H54 (cell line): Measurements from ENCODE around the gene ZNF138.
"Not testable (repeated sequence)": the region's sequence is repeated elsewhere in the genome, so short reads cannot be mapped to it uniquely, and the experiment has no call there.

Experiments
- DNase-seq: peaks from one replicate; pipeline ENCODE4 v3.0.0; 2011; ENCODE audit warnings: low spot score, mixed read lengths; ENCODE audit not compliant: insufficient read length
- FAIRE-seq: peaks from 3 replicates; lab custom pipeline; 2011; peaks lifted over from hg19 to GRCh38; lab: Jason Lieb, UNC
- POLR2A ChIP-seq: IDR thresholded peaks from 2 replicates; pipeline ENCODE4 v1.6.1; 2011; ENCODE audit warnings: low read depth, mild to moderate bottlenecking, low read length

ZNF138 gene

DNA sequence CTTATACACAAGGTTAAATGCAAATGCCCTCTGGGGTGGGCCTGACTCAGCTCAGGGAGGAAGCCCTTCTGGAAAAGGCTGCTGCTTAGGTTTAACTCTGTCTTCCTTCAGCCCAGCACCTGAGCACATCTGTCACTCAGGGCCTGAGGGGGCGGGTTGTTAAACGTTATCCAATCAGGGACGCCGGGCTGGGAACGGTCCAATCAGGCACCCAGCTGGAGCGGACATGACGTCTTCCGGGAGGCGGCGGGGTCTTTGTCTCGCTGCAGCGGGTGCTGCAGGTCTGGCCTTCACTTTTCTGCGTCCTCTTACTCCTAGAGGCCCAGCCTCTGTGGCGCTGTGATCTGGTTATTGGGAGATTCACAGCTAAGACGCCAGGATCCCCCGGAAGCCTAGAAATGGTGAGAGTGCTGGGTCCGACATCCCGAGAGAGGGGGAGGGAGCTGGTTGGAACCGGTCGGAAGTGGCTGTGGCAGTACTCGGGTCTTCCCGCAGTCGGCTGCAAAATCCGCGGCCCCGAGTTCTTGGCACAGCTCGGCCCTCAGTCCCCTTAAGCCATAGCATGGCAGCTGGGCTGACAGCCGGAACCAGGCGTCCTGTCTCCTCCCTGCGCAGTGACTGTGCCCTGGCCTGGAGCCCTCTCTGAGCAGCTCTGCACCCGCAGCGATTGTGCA, at the start of gene ZNF138:
ZNF138 (plus strand) TSS at position 258 of the 674 bp plus-strand sequence; CDS start at position 399, 141 bp downstream.
- FAIRE-seq = peak; percentile 99
- peak; percentile 95 for DNase-seq
- TF ChIP-seq POLR2A = peak; percentile 71

DNA sequence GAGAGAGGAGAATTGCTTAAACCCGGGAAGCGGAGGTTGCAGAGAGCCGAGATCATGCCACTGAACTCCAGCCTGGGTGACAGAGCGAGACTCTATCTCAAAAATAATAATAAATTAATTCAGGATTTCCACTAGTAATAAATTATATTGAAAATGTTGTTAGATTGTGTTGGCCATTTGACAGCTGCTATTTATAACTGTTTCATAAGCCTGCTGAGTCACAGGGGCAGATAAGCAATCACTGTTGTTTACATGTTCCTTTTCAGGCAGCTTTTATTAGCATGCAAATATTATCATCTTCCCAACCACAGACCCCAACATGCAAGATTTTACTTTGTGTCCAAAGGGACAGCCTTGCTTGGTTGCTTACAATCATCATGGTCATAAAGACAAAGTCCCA, 49.5 kb upstream of the ZNF138 start:
- DNase-seq (no peak), FAIRE-seq (no peak)
- no peak for TF ChIP-seq POLR2A

DNA sequence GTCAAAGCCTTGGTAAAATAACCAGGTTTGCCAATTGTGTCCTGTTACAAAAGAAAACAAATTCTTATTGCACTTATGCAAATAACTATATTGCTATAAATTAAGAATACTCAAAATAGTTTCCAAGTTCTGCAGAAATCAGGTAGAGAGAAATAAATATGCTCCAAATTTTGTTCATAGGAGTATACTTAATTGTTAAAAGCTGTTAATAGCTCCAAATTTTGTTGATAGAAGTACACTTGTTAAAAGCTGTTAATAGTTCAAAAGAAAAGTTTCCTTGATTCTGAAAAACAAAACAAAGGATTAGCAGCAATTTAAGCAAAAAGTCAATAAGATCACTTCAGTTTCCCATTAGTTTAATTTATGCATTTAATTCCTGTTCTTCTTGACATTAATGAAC, 46.4 kb upstream of the ZNF138 start:
- TF ChIP-seq POLR2A = no peak
- DNase-seq = no peak
- no peak for FAIRE-seq

DNA sequence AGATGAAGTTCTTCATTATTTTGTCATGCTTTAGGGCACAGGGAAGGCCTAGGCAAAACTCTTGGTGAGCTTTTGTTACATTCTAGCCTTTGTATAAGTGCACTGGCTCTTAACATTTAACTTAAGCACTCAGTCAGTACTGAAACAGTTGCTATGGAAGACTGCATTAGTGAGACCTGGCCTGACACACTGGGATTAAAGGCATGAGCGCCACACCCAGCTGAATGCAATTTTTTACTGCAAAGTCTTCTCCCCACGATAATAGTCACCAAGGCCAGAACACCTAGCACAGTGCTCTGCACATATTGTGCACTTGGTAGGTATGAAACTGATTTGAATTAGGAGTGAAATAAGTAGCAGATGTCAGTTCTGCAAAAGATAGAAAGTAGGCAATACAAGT, 41.2 kb upstream of the ZNF138 start:
- TF ChIP-seq POLR2A = no peak
- FAIRE-seq = no peak
- DNase-seq = no peak

DNA sequence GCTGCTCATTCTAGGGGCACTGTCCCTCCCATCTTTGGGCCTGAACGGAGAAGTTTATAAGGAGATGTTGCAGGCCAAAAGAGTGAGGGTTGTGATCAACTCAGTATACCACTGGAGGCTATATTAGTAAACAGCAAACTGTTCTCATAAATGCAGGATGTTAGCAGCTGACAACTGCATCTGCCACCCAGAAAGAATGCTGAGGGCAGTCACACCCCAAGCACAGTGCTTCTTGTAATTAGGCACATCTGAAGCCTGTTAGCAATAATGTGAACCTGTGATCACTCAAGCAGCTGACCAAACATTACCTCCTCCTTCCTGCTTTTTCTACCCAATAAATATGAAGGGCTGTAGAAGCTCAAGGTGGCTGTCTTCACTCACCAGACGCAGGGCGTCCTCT, 38.4 kb upstream of the ZNF138 start:
- FAIRE-seq (no peak), DNase-seq (no peak)
- no peak for TF ChIP-seq POLR2A

DNA sequence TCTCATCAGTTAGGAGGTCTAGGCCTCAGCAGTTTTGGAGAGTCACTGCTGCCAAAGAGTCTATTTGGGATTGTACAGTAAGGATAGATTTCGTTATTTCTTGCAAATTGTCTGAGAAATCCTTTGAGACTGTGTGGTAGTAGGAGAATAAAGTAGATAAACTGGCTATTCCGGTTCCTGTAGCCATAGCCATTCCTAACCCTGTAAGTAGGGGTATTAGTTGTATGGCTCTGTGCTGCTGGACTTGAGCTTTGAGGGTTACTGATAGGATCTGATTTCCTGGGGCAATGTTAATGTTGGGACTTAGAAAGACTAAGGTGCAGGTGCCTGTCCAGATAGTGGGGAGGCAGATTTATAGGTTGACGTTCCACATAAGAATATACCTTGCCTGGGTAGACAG, 36.1 kb upstream of the ZNF138 start:
- FAIRE-seq (no peak), DNase-seq (no peak)
- TF ChIP-seq POLR2A = no peak

DNA sequence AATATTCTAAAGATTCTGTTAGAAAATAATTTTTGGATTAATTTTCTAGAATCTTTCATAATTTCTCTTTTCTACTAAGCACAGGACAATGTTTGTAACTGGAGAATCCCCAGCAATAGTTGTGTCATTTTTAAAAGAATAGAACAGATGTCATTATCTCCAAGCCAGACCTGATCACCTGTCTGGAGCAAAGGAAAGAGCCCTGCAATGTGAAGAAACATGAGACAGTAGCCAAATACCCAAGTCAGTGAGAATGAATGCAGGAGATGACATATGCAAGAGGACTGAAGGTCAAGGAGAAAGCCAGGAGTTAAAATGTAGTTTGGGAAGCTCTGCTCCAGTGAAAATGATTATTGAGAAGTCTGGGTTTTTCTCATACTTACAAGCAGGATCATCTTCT, 25.4 kb upstream of the ZNF138 start:
- FAIRE-seq (no peak), DNase-seq (no peak)
- TF ChIP-seq POLR2A = no peak

DNA sequence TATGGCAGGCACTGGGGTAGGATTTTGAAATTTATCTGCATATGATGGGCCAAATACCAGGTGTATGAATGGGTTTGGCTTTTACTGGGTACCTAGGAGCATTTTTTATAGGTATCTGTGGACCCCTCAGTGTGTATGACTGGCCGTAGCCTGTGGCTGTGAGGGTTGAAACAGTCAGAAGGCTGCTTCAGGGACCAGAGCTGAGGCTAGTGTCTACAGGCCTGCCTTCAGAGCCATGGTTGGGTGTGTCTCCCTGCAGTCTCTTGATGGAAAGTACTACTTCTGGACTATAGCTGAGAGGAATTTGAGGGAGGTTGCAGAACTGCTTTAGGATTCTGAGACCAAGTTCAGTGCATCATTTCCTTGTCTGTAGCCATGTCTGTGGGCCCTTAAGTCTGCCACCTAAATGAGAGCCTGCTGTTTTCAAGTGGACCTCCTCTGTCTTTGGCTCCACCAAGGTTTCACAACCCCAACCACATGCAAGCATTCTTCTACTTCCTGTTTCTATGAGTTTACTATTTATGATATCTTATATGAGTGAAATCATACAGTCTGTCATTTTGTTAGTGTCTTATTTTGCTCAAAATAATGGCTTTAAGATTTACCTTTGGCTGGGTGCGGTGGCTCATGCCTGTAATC, 19.9 kb upstream of the ZNF138 start:
- DNase-seq = no peak
- no peak for TF ChIP-seq POLR2A
- FAIRE-seq = no peak

DNA sequence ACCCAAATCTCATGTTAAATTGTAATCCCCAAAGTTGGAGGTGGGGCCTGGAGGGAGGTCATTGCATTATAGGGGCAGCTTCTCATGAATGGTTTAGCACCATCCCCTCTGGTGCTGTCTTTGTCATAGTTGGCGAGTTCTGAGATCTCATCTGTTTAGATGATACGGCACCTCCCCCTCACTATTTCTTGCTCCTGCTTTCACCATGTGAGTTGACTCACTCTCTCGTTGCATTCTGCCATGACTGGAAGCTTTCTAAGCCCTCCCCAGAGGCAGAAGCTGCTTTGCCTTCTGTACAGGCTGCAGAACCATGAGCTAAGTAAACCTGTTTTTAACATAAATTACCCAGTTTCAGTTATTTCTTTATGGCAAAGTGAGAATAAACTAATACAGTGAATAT, 18.9 kb upstream of the ZNF138 start:
- FAIRE-seq (no peak), DNase-seq (peak; percentile 6)
- no peak for TF ChIP-seq POLR2A

DNA sequence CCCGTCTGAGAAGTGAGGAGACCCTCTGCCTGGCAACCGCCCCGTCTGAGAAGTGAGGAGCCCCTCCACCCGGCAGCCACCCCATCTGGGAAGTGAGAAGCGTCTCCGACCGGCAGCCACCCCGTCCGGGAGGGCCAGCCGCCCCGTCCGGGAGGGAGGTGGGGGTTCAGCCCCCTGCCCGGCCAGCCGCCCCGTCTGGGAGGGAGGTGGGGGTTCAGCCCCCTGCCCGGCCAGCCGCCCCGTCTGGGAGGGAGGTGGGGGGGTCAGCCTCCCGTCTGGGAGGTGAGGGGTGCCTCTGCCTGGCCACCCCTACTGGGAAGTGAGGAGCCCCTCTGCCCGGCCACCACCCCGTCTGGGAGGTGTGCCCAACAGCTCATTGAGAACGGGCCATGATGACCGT, 9.4 kb upstream of the ZNF138 start:
- FAIRE-seq, DNase-seq: not testable (repeated sequence)

DNA sequence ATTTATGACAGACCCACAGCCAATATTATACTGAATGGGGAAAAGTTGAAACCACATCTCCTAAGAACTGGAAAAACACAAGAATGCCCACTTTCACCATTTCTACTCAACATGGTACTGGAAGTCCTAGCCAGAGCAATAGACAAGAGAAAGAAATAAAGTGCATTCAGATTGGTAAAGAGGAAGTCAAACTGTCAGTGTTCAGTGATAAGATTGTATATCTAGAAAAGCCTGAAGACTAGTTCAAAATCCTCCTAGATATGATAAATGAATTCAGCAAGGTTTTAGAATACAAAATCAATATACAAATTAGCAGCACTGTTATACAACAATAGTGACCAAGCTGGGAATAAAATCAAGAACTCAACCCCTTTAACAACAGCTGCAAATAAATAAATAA, 6.9 kb upstream of the ZNF138 start:
- DNase-seq (no peak), FAIRE-seq (no peak)
- no peak for TF ChIP-seq POLR2A

DNA sequence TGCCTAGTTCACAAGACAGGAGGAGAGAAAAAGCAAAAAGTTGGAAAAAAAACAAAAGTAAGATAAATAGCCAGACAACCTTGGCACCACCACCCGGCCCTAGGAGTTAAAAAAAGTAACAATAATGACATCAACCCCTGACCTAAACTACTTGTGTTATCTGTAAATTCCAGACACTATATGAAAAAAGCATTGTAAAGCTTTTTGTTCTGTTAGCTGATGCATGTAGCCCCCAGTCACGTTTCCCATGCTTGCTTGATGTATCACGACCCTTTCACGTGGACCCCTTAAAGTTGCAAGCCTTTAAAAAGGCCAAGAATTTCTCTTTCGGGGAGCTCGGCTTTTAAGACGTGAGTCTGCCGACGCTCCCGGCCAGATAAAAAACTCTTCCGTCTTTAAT, 5.0 kb upstream of the ZNF138 start:
- not testable (repeated sequence) for DNase-seq, FAIRE-seq

DNA sequence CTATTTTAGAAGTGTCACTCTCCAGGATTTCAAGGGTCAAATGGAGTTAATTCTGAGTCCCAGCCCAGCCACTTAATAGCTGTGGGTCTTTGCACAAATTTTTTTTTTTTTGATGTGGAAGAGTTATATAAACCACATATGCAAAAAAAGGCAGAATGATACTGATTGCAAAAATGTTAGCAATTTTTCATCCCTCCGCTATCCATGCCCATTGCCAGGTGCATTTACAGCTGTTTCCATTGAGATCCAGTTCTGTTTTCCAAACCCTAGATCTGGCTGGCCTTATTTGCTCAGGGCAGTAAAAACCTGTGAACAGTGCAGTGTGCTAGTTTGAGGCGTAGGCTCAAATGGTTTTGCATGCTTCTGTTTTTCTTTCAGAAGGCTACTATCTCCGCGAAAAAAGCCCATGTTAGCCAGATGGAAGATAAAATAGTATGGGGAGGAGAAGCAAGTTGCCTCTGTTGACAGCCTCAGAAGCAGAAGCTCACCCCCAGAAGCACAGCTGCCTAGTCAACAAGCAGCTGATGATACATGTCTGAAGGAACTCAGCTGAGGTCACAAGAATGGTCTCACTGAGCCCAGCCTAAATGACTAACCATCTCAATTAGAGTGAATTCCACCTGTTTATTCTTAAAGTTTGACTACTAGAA, 997 bp upstream of the ZNF138 start:
- no peak for TF ChIP-seq POLR2A
- no peak for FAIRE-seq
- DNase-seq = no peak

DNA sequence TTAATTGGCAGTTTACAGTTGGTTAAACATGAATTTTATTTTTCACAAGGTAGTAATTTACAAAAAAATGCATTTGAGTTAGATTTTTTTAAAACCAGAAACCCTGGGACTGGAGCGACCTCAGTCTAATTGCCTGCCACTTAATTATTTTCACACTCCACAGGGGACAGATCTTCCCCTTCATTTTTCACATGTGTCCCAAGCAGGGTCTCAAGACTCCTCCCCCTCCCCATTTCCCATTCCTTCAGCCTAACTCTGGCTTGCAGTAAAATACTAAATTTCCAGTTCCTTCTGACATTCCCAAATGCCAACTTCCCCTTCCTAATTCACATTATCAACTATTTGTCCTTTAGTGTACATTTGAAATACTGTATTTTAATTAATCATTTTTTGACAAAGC, 948 bp downstream of the ZNF138 start:
- TF ChIP-seq POLR2A = no peak
- FAIRE-seq (no peak), DNase-seq (no peak)

DNA sequence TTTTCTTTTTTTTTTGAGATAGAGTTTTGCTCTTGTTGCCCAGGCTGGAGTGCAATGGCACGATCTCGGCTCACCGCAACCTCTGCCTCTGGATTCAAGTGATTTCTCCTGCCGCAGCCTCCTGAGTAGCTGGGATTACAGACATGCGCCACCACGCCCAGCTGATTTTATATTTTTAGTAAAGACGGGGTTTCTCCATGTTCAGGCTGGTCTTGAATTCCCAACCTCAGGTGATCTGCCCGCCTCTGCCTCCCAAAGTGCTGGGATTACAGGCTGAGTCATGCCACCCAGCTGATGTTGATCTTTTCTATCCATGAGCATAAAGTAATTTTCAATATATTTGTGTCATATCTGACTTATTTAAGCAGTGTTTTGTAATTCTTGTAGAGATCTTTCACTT, 4.9 kb downstream of the ZNF138 start:
- not testable (repeated sequence) for FAIRE-seq

More for the DNA sequence above, 4.9 kb downstream of the ZNF138 start:
- not testable (repeated sequence) for DNase-seq
